H1 (cell line): ENCODE results near the gene AGBL4. TPM values are rescaled to one million over a fixed set of nuclear protein-coding genes. Genes with fewer than 3 reads are reported as not detected.

ENCODE experiments used
- CTCF ChIA-PET: fragments of 300-600 bp; sonication (Branson Sonifier 250); formaldehyde crosslinking; loops from one replicate; lab custom pipeline; 2021; ENCODE audit not compliant: partially characterized antibody; lab: Charles Lee
- POLR2A ChIA-PET: fragments of 300-600 bp; sonication (Branson Sonifier 250); formaldehyde crosslinking; loops from one replicate; lab custom pipeline; 2021; ENCODE audit warnings: inconsistent platforms; ENCODE audit not compliant: partially characterized antibody; lab: Charles Lee
- DNase-seq, 2 experiments: peaks; one replicate each; pipeline versions ENCODE4 v3.0.0 to v3.0.0-alpha.2; 2010 to 2022; ENCODE audit warnings: low spot score in 2 of 2, low read depth in 1 of 2, mixed read lengths in 1 of 2
- FAIRE-seq: peaks from 2 replicates; lab custom pipeline; 2011; peaks lifted over from hg19 to GRCh38; lab: Jason Lieb, UNC
- H2AFZ ChIP-seq: 2 replicates; pipeline ENCODE4 v1.8.1; 2012; ENCODE audit warnings: low read length, inconsistent platforms
- H2AK5ac ChIP-seq: 2 replicates; pipeline ENCODE4 v1.6.1; 2013; ENCODE audit warnings: low read depth, low read length
- H2BK120ac ChIP-seq: replicated peaks from 2 replicates; pipeline ENCODE3; 2013; ENCODE audit warnings: low read depth, low read length, inconsistent platforms
- H2BK12ac ChIP-seq: 2 replicates; pipeline ENCODE4 v1.6.1; 2013; ENCODE audit warnings: low read depth, low read length
- H2BK15ac ChIP-seq: 2 replicates; pipeline ENCODE4 v1.6.1; 2013; ENCODE audit warnings: low read length
- H2BK20ac ChIP-seq: 2 replicates; pipeline ENCODE4 v1.6.1; 2013; ENCODE audit warnings: low read length
- H2BK5ac ChIP-seq: 2 replicates; pipeline ENCODE4 v1.6.1; 2013; ENCODE audit warnings: low read depth, low read length
- H3K14ac ChIP-seq: 2 replicates; pipeline ENCODE4 v1.6.1; 2013; ENCODE audit warnings: inconsistent platforms; ENCODE audit not compliant: insufficient read length
- H3K18ac ChIP-seq: 2 replicates; pipeline ENCODE4 v1.6.1; 2013; ENCODE audit warnings: low read length; ENCODE audit errors: extremely low read depth
- H3K23ac ChIP-seq: 2 replicates; pipeline ENCODE4 v1.6.1; 2013; ENCODE audit warnings: inconsistent platforms; ENCODE audit not compliant: insufficient read length
- H3K23me2 ChIP-seq: 2 replicates; pipeline ENCODE4 v1.6.1; 2013; ENCODE audit warnings: low read depth, low read length
- H3K27ac ChIP-seq: 2 replicates; pipeline ENCODE4 v1.6.1; 2011; ENCODE audit warnings: low read depth, low read length, inconsistent platforms
- H3K27me3 ChIP-seq, 4 experiments: replicated peaks in 1 of 4; 1 replicate in 1 of 4; 2 replicates in 3 of 4; pipeline versions ENCODE4 v1.6.1 to v1.8.1; 2011 to 2013; ENCODE audit warnings: low read length in 3 of 4, mild to moderate bottlenecking in 3 of 4, inconsistent platforms in 2 of 4, mixed read lengths in 2 of 4, moderate library complexity in 1 of 4; ENCODE audit not compliant: control insufficient read depth in 3 of 4, insufficient read depth in 3 of 4; ENCODE audit errors: extremely low read depth in 1 of 4
- H3K36me3 ChIP-seq, 4 experiments: 2 replicates each; pipeline versions ENCODE4 v1.6.1 to v1.8.1; 2011 to 2013; ENCODE audit warnings: mild to moderate bottlenecking in 4 of 4, low read length in 3 of 4, moderate library complexity in 2 of 4, control low read depth in 1 of 4, inconsistent platforms in 1 of 4; ENCODE audit not compliant: insufficient read depth in 4 of 4, control insufficient read depth in 2 of 4
- H3K4ac ChIP-seq: replicated peaks from 2 replicates; pipeline ENCODE3; 2013; ENCODE audit warnings: low read length, low read depth, mixed read lengths, inconsistent platforms; ENCODE audit not compliant: insufficient read length
- H3K4me1 ChIP-seq, 4 experiments: replicated peaks in 1 of 4; 1 replicate in 1 of 4; 2 replicates in 3 of 4; pipeline versions ENCODE4 v1.6.1 to v1.8.1; 2011 to 2013; ENCODE audit warnings: low read length in 3 of 4, inconsistent platforms in 2 of 4, mixed read lengths in 1 of 4; ENCODE audit not compliant: insufficient read depth in 4 of 4, control insufficient read depth in 3 of 4
- H3K4me2 ChIP-seq, 2 experiments: 2 replicates each; pipeline versions ENCODE4 v1.6.1 to v1.8.1; 2011 to 2013; ENCODE audit warnings: low read depth in 2 of 2, low read length in 2 of 2, control low read depth in 1 of 2, inconsistent platforms in 1 of 2, mild to moderate bottlenecking in 1 of 2; ENCODE audit not compliant: insufficient read depth in 1 of 2
- H3K4me3 ChIP-seq, 4 experiments: fragments of 200-600, 300-600 bp in 1 of 4; sonication (generic), shearing (Covaris generic), sonication (Bioruptor Twin) in 1 of 4; 2 replicates each; pipeline versions ENCODE4 v1.5.1 to v1.8.1; 2011 to 2016; ENCODE audit warnings: low read length in 4 of 4, low read depth in 3 of 4, control low read depth in 2 of 4, inconsistent platforms in 2 of 4, mild to moderate bottlenecking in 2 of 4, mixed read lengths in 1 of 4, moderate library complexity in 1 of 4; ENCODE audit not compliant: insufficient read depth in 2 of 4; ENCODE audit errors: extremely low read depth in 1 of 4
- H3K56ac ChIP-seq: replicated peaks from 2 replicates; pipeline ENCODE3; 2013; ENCODE audit warnings: low read depth, mild to moderate bottlenecking, mixed read lengths, low read length, inconsistent platforms; ENCODE audit not compliant: insufficient read length
- H3K79me1 ChIP-seq: 2 replicates; pipeline ENCODE4 v1.6.1; 2013; ENCODE audit warnings: low read depth, low read length, control low read depth
- H3K79me2 ChIP-seq, 2 experiments: 2 replicates each; pipeline versions ENCODE4 v1.6.1 to v1.8.1; 2012 to 2013; ENCODE audit warnings: low read length in 2 of 2, mild to moderate bottlenecking in 2 of 2, inconsistent platforms in 1 of 2; ENCODE audit not compliant: insufficient read depth in 2 of 2, control insufficient read depth in 1 of 2
- H3K9ac ChIP-seq, 4 experiments: replicated peaks in 1 of 4; 1 replicate in 1 of 4; 2 replicates in 3 of 4; pipeline versions ENCODE4 v1.6.1 to v1.8.1; 2011 to 2013; ENCODE audit warnings: low read depth in 3 of 4, low read length in 3 of 4, control low read depth in 2 of 4, mild to moderate bottlenecking in 2 of 4, moderate library complexity in 2 of 4, inconsistent platforms in 1 of 4; ENCODE audit errors: extremely low read depth in 1 of 4
- H3K9me3 ChIP-seq, 2 experiments: 2 replicates each; pipeline versions ENCODE4 v1.6.1 to v1.8.1; 2012 to 2013; ENCODE audit warnings: mild to moderate bottlenecking in 2 of 2, moderate library complexity in 2 of 2, control low read depth in 1 of 2, inconsistent platforms in 1 of 2, low read depth in 1 of 2, low read length in 1 of 2, mixed read lengths in 1 of 2; ENCODE audit not compliant: insufficient read depth in 2 of 2
- H4K20me1 ChIP-seq, 2 experiments: replicated peaks in 1 of 2; 2 replicates each; pipeline versions ENCODE3 to v1.8.1; 2011 to 2013; ENCODE audit warnings: inconsistent platforms in 2 of 2, low read length in 2 of 2, mild to moderate bottlenecking in 1 of 2; ENCODE audit not compliant: insufficient read depth in 2 of 2, control insufficient read depth in 1 of 2
- H4K5ac ChIP-seq: 2 replicates; pipeline ENCODE4 v1.6.1; 2013; ENCODE audit warnings: low read length, low read depth, mixed read lengths, inconsistent platforms; ENCODE audit not compliant: insufficient read length
- H4K8ac ChIP-seq: 2 replicates; pipeline ENCODE4 v1.8.0; 2013; ENCODE audit warnings: mild to moderate bottlenecking, moderate library complexity, low read length, inconsistent platforms; ENCODE audit not compliant: insufficient read depth; ENCODE audit errors: extremely low read depth
- H4K91ac ChIP-seq: replicated peaks from 2 replicates; pipeline ENCODE3; 2013; ENCODE audit warnings: low read length, mixed read lengths, inconsistent platforms; ENCODE audit not compliant: insufficient read length
- BCL11A ChIP-seq, 2 experiments: IDR thresholded peaks; one replicate each; pipeline ENCODE4 v1.6.1; 2011; ENCODE audit warnings: low read depth in 2 of 2, low read length in 2 of 2, mild to moderate bottlenecking in 2 of 2
- GABPA ChIP-seq: IDR thresholded peaks from 2 replicates; pipeline ENCODE4 v1.6.1; 2011; ENCODE audit warnings: mild to moderate bottlenecking, low read length, moderate library complexity, borderline replicate concordance; ENCODE audit not compliant: insufficient read depth
- POLR2A ChIP-seq, 2 experiments: IDR thresholded peaks; 1 replicate in 1 of 2; 2 replicates in 1 of 2; pipeline ENCODE4 v1.6.1; 2011; ENCODE audit warnings: low read depth in 2 of 2, low read length in 2 of 2, mild to moderate bottlenecking in 2 of 2; ENCODE audit errors: control extremely low read depth in 1 of 2
- RBBP5 ChIP-seq: IDR thresholded peaks from 2 replicates; pipeline ENCODE4 v1.7.1; 2012; ENCODE audit warnings: low read depth, mild to moderate bottlenecking, inconsistent platforms, low read length, moderate library complexity, borderline replicate concordance
- polyA plus RNA-seq, 7 experiments: library from polyadenylated mRNA; depleted of rRNA in 3 of 7; stranded (reverse) in 5 of 7; unstranded in 2 of 7; fragments of >200 nt in 5 of 7; fragments of 200-250 nt in 2 of 7; gene quantifications; 1 replicate in 5 of 7; 2 replicates in 1 of 7; 4 replicates in 1 of 7; pipeline versions ENCODE4 v1.2.1 to v1.2.3, GENCODE V29; 2011 to 2013; ENCODE audit warnings: missing spikeins in 2 of 7, mixed read lengths in 2 of 7
- total RNA-seq: library from RNA; stranded (reverse); fragmentation: NEBNext Ultra II Directional; extraction: Animal tissue kit (Norgen Biotek cat#: 25700); gene quantifications from 2 replicates; pipeline ENCODE4 v1.2.1, GENCODE V29; 2021
- TF ChIP-seq, protein P1 (sequence below): IDR thresholded peaks from 2 replicates; pipeline ENCODE4 v1.6.1; 2011; ENCODE audit warnings: low read depth, mild to moderate bottlenecking, low read length; ENCODE audit not compliant: insufficient read depth

AGBL4 gene
- total and polyA plus RNA-seq, 2 of the 8 experiments (the other 6 are each of a cell fraction or from before 2014, with no cell fraction given) = 0.41 to 0.45 TPM

DNA sequence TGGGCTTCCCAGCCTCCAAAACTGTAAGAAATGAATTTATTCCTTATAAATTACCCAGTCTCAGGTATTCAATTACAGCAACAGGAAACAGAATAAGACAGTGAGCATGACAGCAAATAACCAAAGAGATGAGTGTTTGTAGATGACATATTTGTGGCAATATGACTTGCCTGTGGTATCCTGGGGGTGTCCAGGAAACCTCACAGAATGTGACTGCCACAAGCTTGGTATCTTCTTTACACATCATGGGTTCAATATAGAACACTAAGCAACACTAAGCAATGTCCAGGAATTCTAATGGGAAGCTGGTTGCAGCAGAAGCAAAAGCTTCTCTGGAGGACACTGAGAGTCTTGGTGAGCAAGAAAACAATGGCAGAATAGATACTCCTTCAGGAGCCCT is 1010.7 kb downstream of the AGBL4 start:
- H2BK20ac ChIP-seq = no peak overlapping the region
- no peak overlapping the region for H3K9ac ChIP-seq
- no peak overlapping the region for H4K5ac ChIP-seq
- H3K9me3 ChIP-seq = peaks cover 46 to 56% of the 10 kb centered on the region in 2 experiments
- no peaks in the 10 kb centered on the region for H3K79me2 ChIP-seq
- H3K23me2 ChIP-seq = no peaks in the 10 kb centered on the region
- no peak overlapping the region for H3K18ac ChIP-seq
- FAIRE-seq (no peak), DNase-seq (no peak)
- no peak overlapping the region for H4K8ac ChIP-seq
- H2AK5ac ChIP-seq = no peak overlapping the region
- H3K4me1 ChIP-seq = no peaks in the 10 kb centered on the region
- H3K56ac ChIP-seq = no peak overlapping the region
- no peak overlapping the region for H2BK5ac ChIP-seq
- H3K4ac ChIP-seq = no peak overlapping the region
- no peak overlapping the region for H3K4me2 ChIP-seq
- H3K4me3 ChIP-seq = no peak overlapping the region
- H4K91ac ChIP-seq = no peak overlapping the region
- no peaks in the 10 kb centered on the region for H3K27me3 ChIP-seq
- H2BK12ac ChIP-seq = no peak overlapping the region
- H3K27ac ChIP-seq = no peak overlapping the region
- H2AFZ ChIP-seq = no peak overlapping the region
- ChIA-PET CTCF (no interaction called here), POLR2A (no interaction called here)
- H3K79me1 ChIP-seq = no peaks in the 10 kb centered on the region
- H4K20me1 ChIP-seq = no peaks in the 10 kb centered on the region
- no peak overlapping the region for H3K14ac ChIP-seq
- no peaks in the 10 kb centered on the region for H3K36me3 ChIP-seq
- no peak overlapping the region for H2BK15ac ChIP-seq
- no peak overlapping the region for H3K23ac ChIP-seq
- H2BK120ac ChIP-seq = no peak overlapping the region
- TF ChIP-seq, protein P1, sequence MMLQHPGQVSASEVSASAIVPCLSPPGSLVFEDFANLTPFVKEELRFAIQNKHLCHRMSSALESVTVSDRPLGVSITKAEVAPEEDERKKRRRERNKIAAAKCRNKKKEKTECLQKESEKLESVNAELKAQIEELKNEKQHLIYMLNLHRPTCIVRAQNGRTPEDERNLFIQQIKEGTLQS = no peak
- TF ChIP-seq BCL11A (IDR thresholded peaks at IDR 0.05; ENCODE audit: low read depth in 2 of 2, low read length in 2 of 2) = no peak
- TF ChIP-seq RBBP5 = no peak
- TF ChIP-seq GABPA = no peak
- TF ChIP-seq POLR2A (IDR thresholded peaks at IDR 0.05; ENCODE audit: control extremely low read depth in 1 of 2, low read depth in 2 of 2, low read length in 2 of 2) = no peak
